ENCODE results near the gene RBP2. TPM values are rescaled to one million over a fixed set of nuclear protein-coding genes. Genes with fewer than 3 reads are reported as not detected.

RBP2 gene
- total RNA-seq, 1 donor from 2014 or later = not detected

GRCh38 chr3:139455206-139455605 lies 21.1 kb downstream of the RBP2 start:
- Histone ChIP-seq H3K9me3 (replicated peaks) (no peaks in the 10 kb centered on the region), H3K27me3 (ENCODE audit: low read depth) (no peaks in the 10 kb centered on the region), H3K4me3 (no peak overlapping the region), H3K27ac (replicated peaks) (no peak overlapping the region), H3K36me3 (no peaks in the 10 kb centered on the region), H3K4me1 (peaks cover 4% of the 10 kb centered on the region)
- intact Hi-C loops (cut with micrococcal nuclease) = no loop called here
- no peak for DNase-seq
- TF ChIP-seq CTCF (IDR thresholded peaks at IDR 0.05; ENCODE audit: borderline replicate concordance) = no peak

DNA sequence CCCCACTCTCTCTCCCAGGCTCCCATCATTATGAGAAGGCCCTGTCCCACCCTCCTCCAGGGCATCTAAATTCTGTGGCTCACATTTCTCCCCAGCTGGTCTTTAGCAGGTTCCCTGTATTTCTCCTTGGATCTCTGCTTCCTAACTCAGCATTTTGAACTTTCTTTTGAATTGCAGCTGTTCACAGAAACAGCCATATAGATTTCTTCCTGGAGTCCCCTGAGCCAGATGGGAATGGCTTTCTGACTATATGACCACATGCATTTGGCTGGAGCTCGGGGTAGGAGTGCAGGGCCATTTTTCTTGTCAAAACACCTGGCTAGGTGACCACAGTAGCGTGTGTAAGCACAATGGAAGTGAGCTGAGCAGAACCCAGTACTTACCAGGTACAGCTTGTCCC lies 22.0 kb downstream of the RBP2 start:
- Histone ChIP-seq H3K9me3 (replicated peaks) (no peaks in the 10 kb centered on the region), H3K4me3 (no peak overlapping the region), H3K4me1 (no peaks in the 10 kb centered on the region), H3K27ac (replicated peaks) (no peak overlapping the region), H3K27me3 (ENCODE audit: low read depth) (no peaks in the 10 kb centered on the region), H3K36me3 (no peaks in the 10 kb centered on the region)
- no peak for DNase-seq
- intact Hi-C loops (cut with micrococcal nuclease) = no loop called here
- TF ChIP-seq CTCF (IDR thresholded peaks at IDR 0.05; ENCODE audit: borderline replicate concordance) = no peak

DNA sequence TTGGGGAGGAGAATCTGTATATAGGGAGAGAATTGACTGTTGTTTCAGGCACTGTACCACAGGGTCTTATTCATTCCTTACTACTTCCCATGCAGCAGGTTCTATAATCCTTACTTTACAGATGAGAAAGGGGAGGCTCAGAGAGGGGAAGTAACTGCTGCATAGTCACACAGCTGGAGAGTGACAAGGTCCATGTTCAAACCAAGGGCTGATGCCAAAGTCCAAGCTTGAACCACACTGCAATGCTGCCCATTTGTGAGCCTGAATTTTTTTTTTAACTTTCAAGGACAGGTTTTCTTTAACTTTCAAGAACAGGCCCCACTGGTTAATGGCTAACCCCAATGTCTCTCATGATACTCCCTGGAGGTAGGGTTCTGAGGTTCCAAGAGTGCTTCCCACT lies 26.2 kb downstream of the RBP2 start:
- H3K27ac ChIP-seq (replicated peaks) = no peak overlapping the region
- H3K4me1 ChIP-seq = no peaks in the 10 kb centered on the region
- H3K4me3 ChIP-seq = no peak overlapping the region
- H3K9me3 ChIP-seq (replicated peaks) = no peaks in the 10 kb centered on the region
- DNase-seq = no peak
- intact Hi-C loops (cut with micrococcal nuclease) = no loop called here
- H3K36me3 ChIP-seq = no peaks in the 10 kb centered on the region
- H3K27me3 ChIP-seq (ENCODE audit: low read depth) = no peaks in the 10 kb centered on the region
- TF ChIP-seq CTCF (IDR thresholded peaks at IDR 0.05; ENCODE audit: borderline replicate concordance) = no peak

DNA sequence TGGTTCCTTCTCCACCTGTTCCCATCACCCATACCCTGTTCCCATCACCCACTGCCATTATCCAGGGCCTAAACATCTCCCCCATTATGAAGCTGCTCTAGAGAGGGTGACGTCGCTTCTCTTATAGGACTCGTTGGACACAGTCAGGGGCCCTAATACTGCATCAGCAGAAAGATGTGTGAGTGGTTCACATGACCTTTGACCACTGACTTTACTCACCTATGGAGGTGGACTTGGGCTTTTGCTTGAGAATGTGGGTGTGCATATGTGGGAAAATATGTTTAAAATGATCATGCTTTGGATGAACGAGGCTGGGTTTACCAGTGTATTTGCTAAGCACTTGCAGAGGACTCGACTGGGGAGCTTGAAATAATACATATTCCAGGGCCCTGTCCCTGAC lies 26.8 kb downstream of the RBP2 start:
- no peak for TF ChIP-seq CTCF (IDR thresholded peaks at IDR 0.05; ENCODE audit: borderline replicate concordance)
- intact Hi-C loops (cut with micrococcal nuclease) = no loop called here

DNA sequence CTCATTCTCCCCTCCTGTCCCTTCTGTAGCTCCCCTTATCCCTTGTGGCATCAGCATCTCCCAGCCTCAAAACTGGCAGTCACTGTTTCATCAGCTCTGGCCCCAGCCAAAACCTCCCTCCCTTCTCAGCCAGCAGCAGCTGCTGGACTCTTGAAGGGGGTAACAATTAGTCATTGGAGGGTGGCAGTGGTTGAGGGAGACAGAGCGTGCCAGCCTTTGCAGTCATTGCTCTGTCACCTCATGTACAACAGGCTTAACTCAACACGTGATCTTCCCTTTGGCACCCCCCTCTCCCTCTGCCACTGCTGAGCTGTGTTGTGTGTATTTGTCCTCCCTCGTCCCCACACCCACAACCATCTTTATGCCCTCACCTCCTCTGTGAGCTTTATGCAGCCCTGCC lies 28.2 kb downstream of the RBP2 start:
- Histone ChIP-seq H3K4me1 (no peaks in the 10 kb centered on the region), H3K36me3 (no peaks in the 10 kb centered on the region), H3K9me3 (replicated peaks) (no peaks in the 10 kb centered on the region), H3K4me3 (no peak overlapping the region), H3K27me3 (ENCODE audit: low read depth) (no peaks in the 10 kb centered on the region), H3K27ac (replicated peaks) (no peak overlapping the region)
- intact Hi-C loops (cut with micrococcal nuclease) = no loop called here
- DNase-seq = no peak
- no peak for TF ChIP-seq CTCF (IDR thresholded peaks at IDR 0.05; ENCODE audit: borderline replicate concordance)

More for the DNA sequence above, 26.8 kb downstream of the RBP2 start:
- H3K4me3 ChIP-seq = no peak overlapping the region
- no peaks in the 10 kb centered on the region for H3K4me1 ChIP-seq
- no peak overlapping the region for H3K27ac ChIP-seq (replicated peaks)
- H3K27me3 ChIP-seq (ENCODE audit: low read depth) = no peaks in the 10 kb centered on the region
- no peak for DNase-seq
- no peaks in the 10 kb centered on the region for H3K9me3 ChIP-seq (replicated peaks)
- no peaks in the 10 kb centered on the region for H3K36me3 ChIP-seq

DNA sequence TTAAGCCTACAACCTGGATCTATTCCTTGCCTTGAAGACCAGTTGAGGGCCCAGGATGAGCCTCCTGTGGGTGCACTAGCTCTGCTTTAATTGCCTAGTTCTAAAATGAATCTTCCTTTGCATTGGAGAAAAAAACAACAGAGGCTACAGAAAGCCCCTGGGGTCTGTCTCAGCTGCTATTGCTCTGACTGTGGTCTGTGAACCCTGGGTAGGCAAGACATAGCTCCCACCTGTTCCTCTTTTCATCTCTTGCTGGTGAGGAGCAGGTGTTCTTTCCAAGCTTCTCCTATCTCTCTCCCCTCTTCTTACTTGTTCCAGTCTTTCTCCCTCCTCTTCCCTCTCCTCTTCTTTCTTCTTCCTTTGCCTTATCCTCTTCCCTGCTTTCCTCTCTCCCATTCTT lies 28.8 kb downstream of the RBP2 start:
- intact Hi-C loops (cut with micrococcal nuclease) = no loop called here
- TF ChIP-seq CTCF (IDR thresholded peaks at IDR 0.05; ENCODE audit: borderline replicate concordance) = no peak
- DNase-seq = no peak
- H3K9me3 ChIP-seq (replicated peaks) = no peaks in the 10 kb centered on the region
- H3K27ac ChIP-seq (replicated peaks) = no peak overlapping the region
- no peaks in the 10 kb centered on the region for H3K4me1 ChIP-seq
- H3K27me3 ChIP-seq (ENCODE audit: low read depth) = no peaks in the 10 kb centered on the region
- H3K36me3 ChIP-seq = no peaks in the 10 kb centered on the region
- H3K4me3 ChIP-seq = no peak overlapping the region
